ENCODE results near the gene DCC. TPM values are rescaled to one million over a fixed set of nuclear protein-coding genes. Genes with fewer than 3 reads are reported as not detected.

Gene DCC
- total RNA-seq, 3 donors from 2014 or later (not counting 1 experiment from before 2014, with no cell fraction given), result not detected

- no peak for DNase-seq
- no peak overlapping the region for H3K27ac Mint-ChIP-seq
- H3K36me3 ChIP-seq (ENCODE audit: control insufficient read depth, insufficient read depth, low read length), result no peaks in the 10 kb centered on the region
- no peaks in the 10 kb centered on the region for H3K4me1 ChIP-seq (ENCODE audit: control insufficient read depth, insufficient read depth, low read length)
- H3K4me3 Mint-ChIP-seq, result no peak overlapping the region
- no peaks in the 10 kb centered on the region for H3K27me3 Mint-ChIP-seq (ENCODE audit: low read depth in 2 of 2)
- no peaks in the 10 kb centered on the region for H3K9me3 ChIP-seq (ENCODE audit: control insufficient read depth, insufficient read depth, low read length)
- H3K4me3 ChIP-seq (ENCODE audit: low read length), result no peak overlapping the region
- H3K4me1 Mint-ChIP-seq, result no peaks in the 10 kb centered on the region
- no peak overlapping the region for H3K27ac ChIP-seq (ENCODE audit: low read length)
- intact Hi-C loops (cut with micrococcal nuclease), result no loop called here
- WGBS (ENCODE audit: insufficient coverage), result 74% methylated on average over 5 of the region's 5 CpGs
- ATAC-seq, result no peak
- H3K27me3 ChIP-seq (ENCODE audit: control insufficient read depth, insufficient read depth, low read length), result no peaks in the 10 kb centered on the region
- no peaks in the 10 kb centered on the region for H3K36me3 Mint-ChIP-seq
- TF ChIP-seq CTCF (IDR thresholded peaks at IDR 0.05), result no peak
- H3K9me3 Mint-ChIP-seq, result peaks cover 3 to 11% of the 10 kb centered on the region in 2 donors
Measured at GRCh38 chr18:52395146-52395852, 55.3 kb downstream of the DCC start.

GRCh38 chr18:52401236-52401635, 61.2 kb downstream of the DCC start:
- no peaks in the 10 kb centered on the region for H3K27me3 Mint-ChIP-seq (ENCODE audit: low read depth in 2 of 2)
- H3K4me3 ChIP-seq (ENCODE audit: low read length), result no peak overlapping the region
- DNase-seq (no peak), ATAC-seq (no peak)
- H3K27me3 ChIP-seq (ENCODE audit: control insufficient read depth, insufficient read depth, low read length), result no peaks in the 10 kb centered on the region
- H3K4me1 ChIP-seq (ENCODE audit: control insufficient read depth, insufficient read depth, low read length), result no peaks in the 10 kb centered on the region
- 77% methylated on average over 1 of the region's 1 CpG for WGBS (ENCODE audit: insufficient coverage)
- no peak overlapping the region for H3K27ac ChIP-seq (ENCODE audit: low read length)
- intact Hi-C loops (cut with micrococcal nuclease), result no loop called here
- TF ChIP-seq CTCF (IDR thresholded peaks at IDR 0.05), result no peak
- H3K4me3 Mint-ChIP-seq, result no peak overlapping the region
- H3K36me3 ChIP-seq (ENCODE audit: control insufficient read depth, insufficient read depth, low read length), result no peaks in the 10 kb centered on the region
- no peaks in the 10 kb centered on the region for H3K9me3 ChIP-seq (ENCODE audit: control insufficient read depth, insufficient read depth, low read length)
- H3K36me3 Mint-ChIP-seq, result no peaks in the 10 kb centered on the region
- H3K9me3 Mint-ChIP-seq, result peaks cover 3 to 7% of the 10 kb centered on the region in 2 donors
- no peak overlapping the region for H3K27ac Mint-ChIP-seq
- no peaks in the 10 kb centered on the region for H3K4me1 Mint-ChIP-seq

GRCh38 chr18:52402814-52403213, 62.8 kb downstream of the DCC start:
- DNase-seq (no peak), ATAC-seq (no peak)
- no peak overlapping the region for H3K27ac Mint-ChIP-seq
- no peaks in the 10 kb centered on the region for H3K4me1 Mint-ChIP-seq
- Histone ChIP-seq H3K9me3 (ENCODE audit: control insufficient read depth, insufficient read depth, low read length) (no peaks in the 10 kb centered on the region), H3K4me1 (ENCODE audit: control insufficient read depth, insufficient read depth, low read length) (no peaks in the 10 kb centered on the region), H3K27me3 (ENCODE audit: control insufficient read depth, insufficient read depth, low read length) (no peaks in the 10 kb centered on the region), H3K4me3 (ENCODE audit: low read length) (no peak overlapping the region), H3K36me3 (ENCODE audit: control insufficient read depth, insufficient read depth, low read length) (no peaks in the 10 kb centered on the region), H3K27ac (ENCODE audit: low read length) (no peak overlapping the region)
- no peak for TF ChIP-seq CTCF (IDR thresholded peaks at IDR 0.05)
- WGBS (ENCODE audit: insufficient coverage), result 38% methylated on average over 2 of the region's 3 CpGs
- H3K36me3 Mint-ChIP-seq, result no peaks in the 10 kb centered on the region
- no peak overlapping the region for H3K4me3 Mint-ChIP-seq
- intact Hi-C loops (cut with micrococcal nuclease), result no loop called here
- H3K9me3 Mint-ChIP-seq, result peaks cover 3 to 7% of the 10 kb centered on the region in 2 donors
- no peaks in the 10 kb centered on the region for H3K27me3 Mint-ChIP-seq (ENCODE audit: low read depth in 2 of 2)
